Cardiac muscle cell (in vitro differentiated cells and primary cell): ENCODE results near the gene BBOF1. TPM values are rescaled to one million over a fixed set of nuclear protein-coding genes. Genes with fewer than 3 reads are reported as not detected.

Experiments used
- DNase-seq, 2 donors: peaks; one replicate each; pipeline versions ENCODE4 v3.0.0 to v3.0.0-alpha.2; 2010 to 2017; ENCODE audit warnings: low read depth in 1 of 2, low spot score in 1 of 2
- H3K27ac ChIP-seq: fragments of 200-600 bp; sonication (generic); 2 replicates; pipeline ENCODE4 v1.5.1; 2016
- H3K27me3 ChIP-seq: fragments of 200-600 bp; sonication (generic); 2 replicates; pipeline ENCODE4 v1.6.0; 2016; ENCODE audit warnings: control low read depth
- H3K36me3 ChIP-seq: fragments of 200-600 bp; sonication (generic); 2 replicates; pipeline ENCODE4 v1.5.1; 2016; ENCODE audit warnings: control low read depth
- H3K4me1 ChIP-seq: fragments of 200-600 bp; sonication (generic); 2 replicates; pipeline ENCODE4 v1.8.1; 2017; ENCODE audit warnings: low read depth, mild to moderate bottlenecking, mixed run types
- H3K4me3 ChIP-seq: fragments of 200-600 bp; sonication (generic); 2 replicates; pipeline ENCODE4 v1.5.1; 2016; ENCODE audit warnings: mild to moderate bottlenecking
- H3K9me3 ChIP-seq: fragments of 200-600 bp; sonication (generic); 2 replicates; pipeline ENCODE4 v1.5.1; 2017; ENCODE audit warnings: low read depth, mild to moderate bottlenecking, control low read depth
- polyA plus RNA-seq: library from polyadenylated mRNA; unstranded; fragments of >200 nt; fragmentation: Nextera tagmentation; extraction: Ambion mirVana; gene quantifications from 2 replicates; pipeline ENCODE4 v1.2.1, GENCODE V29; 2016
- total RNA-seq: library from RNA; depleted of rRNA; stranded (reverse); fragments of >200 nt; gene quantifications from 2 replicates; pipeline ENCODE4 v1.2.3, GENCODE V29; 2016
- TF ChIP-seq, protein P1 (sequence below): IDR thresholded peaks from 2 replicates; pipeline ENCODE4 v1.5.1; 2012; ENCODE audit warnings: low read depth, mild to moderate bottlenecking, low read length

BBOF1 gene
- total and polyA plus RNA-seq, 2 experiments from 2014 or later, result 6.1 to 7.6 TPM

DNA sequence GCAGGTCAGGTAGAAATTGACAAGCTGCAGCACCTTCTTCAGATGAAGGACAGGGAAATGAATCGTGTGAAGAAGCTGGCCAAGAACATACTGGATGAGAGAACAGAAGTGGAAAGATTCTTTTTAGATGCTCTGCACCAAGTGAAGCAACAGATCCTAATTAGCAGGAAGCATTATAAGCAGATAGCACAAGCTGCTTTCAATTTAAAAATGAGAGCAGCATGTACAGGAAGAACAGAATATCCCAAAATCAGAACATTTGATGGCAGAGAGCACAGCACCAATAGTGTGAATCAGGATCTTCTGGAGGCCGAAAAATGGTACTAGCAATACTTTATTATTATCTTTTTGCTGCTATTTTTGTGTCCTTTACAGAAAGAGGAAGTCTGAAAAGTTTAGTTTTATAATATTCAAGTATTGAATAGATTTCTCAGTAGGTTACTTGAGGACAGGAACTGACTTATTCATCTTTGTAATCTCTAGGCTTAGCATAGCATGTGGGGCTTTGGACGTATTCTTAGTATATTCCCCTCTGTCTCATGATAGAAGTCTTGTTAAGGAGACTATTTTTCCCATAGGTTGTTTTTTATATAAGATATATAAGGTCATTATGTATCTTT lies 30.8 kb downstream of the BBOF1 start:
- H3K27ac ChIP-seq, result no peak overlapping the region
- no peak overlapping the region for H3K4me3 ChIP-seq
- no peak for DNase-seq
- no peaks in the 10 kb centered on the region for H3K9me3 ChIP-seq
- no peaks in the 10 kb centered on the region for H3K36me3 ChIP-seq
- no peaks in the 10 kb centered on the region for H3K4me1 ChIP-seq
- no peaks in the 10 kb centered on the region for H3K27me3 ChIP-seq
- TF ChIP-seq, protein P1, sequence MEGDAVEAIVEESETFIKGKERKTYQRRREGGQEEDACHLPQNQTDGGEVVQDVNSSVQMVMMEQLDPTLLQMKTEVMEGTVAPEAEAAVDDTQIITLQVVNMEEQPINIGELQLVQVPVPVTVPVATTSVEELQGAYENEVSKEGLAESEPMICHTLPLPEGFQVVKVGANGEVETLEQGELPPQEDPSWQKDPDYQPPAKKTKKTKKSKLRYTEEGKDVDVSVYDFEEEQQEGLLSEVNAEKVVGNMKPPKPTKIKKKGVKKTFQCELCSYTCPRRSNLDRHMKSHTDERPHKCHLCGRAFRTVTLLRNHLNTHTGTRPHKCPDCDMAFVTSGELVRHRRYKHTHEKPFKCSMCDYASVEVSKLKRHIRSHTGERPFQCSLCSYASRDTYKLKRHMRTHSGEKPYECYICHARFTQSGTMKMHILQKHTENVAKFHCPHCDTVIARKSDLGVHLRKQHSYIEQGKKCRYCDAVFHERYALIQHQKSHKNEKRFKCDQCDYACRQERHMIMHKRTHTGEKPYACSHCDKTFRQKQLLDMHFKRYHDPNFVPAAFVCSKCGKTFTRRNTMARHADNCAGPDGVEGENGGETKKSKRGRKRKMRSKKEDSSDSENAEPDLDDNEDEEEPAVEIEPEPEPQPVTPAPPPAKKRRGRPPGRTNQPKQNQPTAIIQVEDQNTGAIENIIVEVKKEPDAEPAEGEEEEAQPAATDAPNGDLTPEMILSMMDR, result no peak

DNA sequence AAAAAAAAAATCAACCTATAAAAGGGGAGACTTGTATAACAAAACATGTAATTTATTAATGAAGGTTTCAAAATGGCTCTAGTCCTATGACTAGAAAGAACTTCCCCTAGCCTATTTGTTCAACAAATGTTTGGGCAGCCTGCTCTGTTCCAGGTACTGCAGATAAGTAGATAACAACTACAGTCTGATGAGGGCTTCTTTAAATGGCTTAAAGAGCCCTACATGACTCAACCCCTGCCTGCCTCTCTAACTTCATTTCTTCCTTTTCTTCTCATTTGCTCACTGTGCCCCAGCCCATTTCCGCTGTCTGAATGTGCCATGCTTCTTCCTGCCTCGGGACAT lies 43.6 kb downstream of the BBOF1 start:
- no peaks in the 10 kb centered on the region for H3K4me1 ChIP-seq
- H3K27ac ChIP-seq, result no peak overlapping the region
- DNase-seq, result no peak
- no peak overlapping the region for H3K4me3 ChIP-seq
- H3K9me3 ChIP-seq, result no peaks in the 10 kb centered on the region
- TF ChIP-seq, protein P1, result no peak
- peaks cover 48% of the 10 kb centered on the region for H3K36me3 ChIP-seq
- no peaks in the 10 kb centered on the region for H3K27me3 ChIP-seq

DNA sequence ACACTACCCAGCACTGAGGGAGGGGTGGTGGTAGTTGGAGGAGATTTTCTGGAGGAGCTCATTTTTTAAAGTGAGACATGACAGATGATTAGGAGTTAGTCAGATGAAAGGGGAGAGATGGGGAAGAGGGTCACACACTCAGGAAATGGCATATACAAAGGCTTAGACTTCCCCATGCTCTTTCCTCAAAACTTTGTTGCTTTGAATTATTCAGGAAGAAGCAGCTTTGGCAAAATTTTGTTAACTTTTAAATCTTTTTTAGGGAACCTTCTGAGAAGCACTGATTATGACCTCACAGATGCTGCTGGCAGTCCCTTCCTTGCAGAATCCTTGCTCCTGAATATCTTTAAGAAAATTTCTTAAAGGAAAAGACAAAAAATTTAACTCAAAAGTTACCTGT lies 45.3 kb downstream of the BBOF1 start:
- Histone ChIP-seq H3K27ac (no peak overlapping the region), H3K4me3 (no peak overlapping the region), H3K9me3 (no peaks in the 10 kb centered on the region), H3K4me1 (no peaks in the 10 kb centered on the region), H3K27me3 (no peaks in the 10 kb centered on the region), H3K36me3 (peaks cover 48% of the 10 kb centered on the region)
- DNase-seq, result no peak
- TF ChIP-seq, protein P1, result no peak

DNA sequence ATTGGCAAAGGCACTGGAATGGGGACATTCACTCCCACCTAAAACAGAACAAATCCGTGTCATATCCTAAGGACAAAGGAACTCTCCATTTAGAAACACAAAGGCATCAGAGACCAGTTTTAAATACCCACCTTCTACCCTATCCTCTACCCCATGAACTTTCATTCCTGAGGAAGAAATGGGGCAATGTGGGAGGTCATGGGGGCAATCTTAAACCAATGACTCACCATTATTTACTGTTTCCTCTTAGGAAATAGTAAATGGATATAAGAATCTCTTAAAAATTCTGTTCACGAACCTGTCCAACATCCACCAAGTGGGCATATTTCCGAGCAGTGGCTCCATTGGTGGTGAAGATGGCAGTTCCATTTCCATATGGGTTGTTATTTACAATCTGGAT lies 45.7 kb downstream of the BBOF1 start:
- no peaks in the 10 kb centered on the region for H3K9me3 ChIP-seq
- no peak overlapping the region for H3K27ac ChIP-seq
- H3K4me1 ChIP-seq, result no peaks in the 10 kb centered on the region
- no peak overlapping the region for H3K4me3 ChIP-seq
- peaks cover 48% of the 10 kb centered on the region for H3K36me3 ChIP-seq
- TF ChIP-seq, protein P1, result no peak
- peak in 1 of 2 donors; percentile 30 for DNase-seq
- no peaks in the 10 kb centered on the region for H3K27me3 ChIP-seq

DNA sequence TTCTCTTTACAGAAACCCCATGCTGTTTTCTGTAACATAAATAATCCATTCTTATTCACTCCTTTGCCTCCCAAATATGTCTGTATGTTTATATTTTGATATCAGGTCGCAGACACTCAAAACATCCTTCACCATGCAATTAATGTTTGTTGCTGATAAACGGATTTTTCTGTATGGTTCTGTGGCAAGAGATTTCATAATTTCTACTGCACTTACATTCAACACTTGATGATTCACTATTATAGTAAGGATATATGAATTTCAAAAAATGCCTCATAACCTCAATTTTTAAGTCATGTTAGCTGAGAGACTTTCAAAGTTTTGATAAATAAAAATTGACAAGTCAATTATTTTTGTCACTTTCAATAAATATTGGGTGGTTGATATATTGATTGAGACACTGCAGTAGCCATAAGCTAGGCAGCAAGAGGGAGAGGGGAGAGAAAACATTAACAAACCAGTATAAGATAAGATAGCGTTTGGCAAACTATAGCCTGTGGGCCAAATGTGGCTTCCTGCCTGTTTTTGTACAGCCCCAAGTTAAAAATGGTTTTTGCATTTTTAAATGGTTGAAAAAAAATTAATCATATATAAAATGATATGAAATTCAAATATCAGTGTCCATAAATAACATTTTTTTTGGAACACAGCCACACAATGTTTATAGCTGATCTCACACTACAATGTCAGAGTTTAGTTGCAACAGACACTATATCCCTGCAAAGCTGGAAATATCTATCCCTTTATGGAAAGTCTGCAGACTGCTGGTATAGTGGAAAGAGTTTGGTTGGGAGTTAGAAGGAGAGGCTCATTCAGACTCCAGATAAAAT lies 46.8 kb downstream of the BBOF1 start:
- peak in 1 of 2 donors; percentile 61 for DNase-seq
- TF ChIP-seq, protein P1, result no peak
- Histone ChIP-seq H3K9me3 (no peaks in the 10 kb centered on the region), H3K27me3 (no peaks in the 10 kb centered on the region), H3K27ac (no peak overlapping the region), H3K4me3 (no peak overlapping the region), H3K36me3 (peaks cover 46% of the 10 kb centered on the region), H3K4me1 (no peaks in the 10 kb centered on the region)
